HepG2 (cell line): ENCODE results near the gene ADAM29. TPM values are rescaled to one million over a fixed set of nuclear protein-coding genes. Genes with fewer than 3 reads are reported as not detected.

Source experiments
- ATAC-seq: fragments of 200-7000 bp; cut with Tn5 transposase; 3 replicates; pipeline ENCODE4 v1.9.1; 2020; ENCODE audit warnings: mild to moderate bottlenecking, moderate library complexity
- BruUV-seq: library from RNA; stranded (reverse); fragments of 400-500 nt; replicated peaks from 2 replicates; lab custom pipeline; 2021; lab: Mats Ljungman, UMichigan
- CTCF ChIA-PET: fragments of 300-600 bp; formaldehyde crosslinking; extraction: SDS; loops from one replicate; lab custom pipeline; 2021; ENCODE audit warnings: low total read pairs, inconsistent platforms, low intra/inter-chr PET ratio; lab: Yijun Ruan, JAX
- POLR2A ChIA-PET: fragments of 350-600 bp; sonication (Branson Sonifier 250); formaldehyde crosslinking; loops from one replicate; lab custom pipeline; 2020; ENCODE audit warnings: antibody characterized with exemption, inconsistent platforms; lab: Yijun Ruan, JAX
- DNase-seq: peaks from one replicate; pipeline ENCODE4 v3.0.0-alpha.2; 2015; ENCODE audit warnings: low spot score
- FAIRE-seq: peaks from 3 replicates; lab custom pipeline; 2011; peaks lifted over from hg19 to GRCh38; lab: Jason Lieb, UNC
- H2AFZ ChIP-seq: one replicate; pipeline ENCODE4 v1.6.1; 2011; ENCODE audit warnings: low read length, inconsistent platforms
- H3K27ac ChIP-seq: fragments of 300-600 bp; 3 replicates; pipeline ENCODE4 v1.8.0; 2011; ENCODE audit warnings: mixed run types, mild to moderate bottlenecking, mixed read lengths, low read length, inconsistent platforms; ENCODE audit not compliant: insufficient read depth; ENCODE audit errors: extremely low read length
- H3K27me3 ChIP-seq, 2 experiments: fragments of 200-600 bp in 1 of 2; 2 replicates in 1 of 2; 3 replicates in 1 of 2; pipeline versions ENCODE4 v1.6.0 to v1.8.0; 2011; ENCODE audit warnings: low read length in 2 of 2, mild to moderate bottlenecking in 2 of 2, moderate library complexity in 2 of 2, inconsistent platforms in 1 of 2; ENCODE audit not compliant: insufficient read depth in 2 of 2, control insufficient read depth in 1 of 2
- H3K36me3 ChIP-seq, 2 experiments: fragments of 200-600 bp in 1 of 2; replicated peaks in 1 of 2; 2 replicates in 1 of 2; 3 replicates in 1 of 2; pipeline versions ENCODE4 v1.5.1 to v1.8.0; 2011; ENCODE audit warnings: low read length in 2 of 2, inconsistent platforms in 1 of 2; ENCODE audit not compliant: insufficient read depth in 2 of 2, control insufficient read depth in 1 of 2
- H3K4me1 ChIP-seq: 2 replicates; pipeline ENCODE4 v1.5.1; 2012; ENCODE audit warnings: low read length, inconsistent platforms; ENCODE audit not compliant: insufficient read depth
- H3K4me2 ChIP-seq: 2 replicates; pipeline ENCODE4 v1.6.0; 2011; ENCODE audit warnings: low read depth, low read length, inconsistent platforms
- H3K4me3 ChIP-seq, 3 experiments: fragments of 200-600 bp in 1 of 3; sonication (generic), shearing (Covaris generic) in 1 of 3; replicated peaks in 1 of 3; 2 replicates each; pipeline ENCODE4 v1.5.1; 2011 to 2016; ENCODE audit warnings: low read length in 3 of 3, inconsistent platforms in 2 of 3, low read depth in 2 of 3, mild to moderate bottlenecking in 2 of 3, control low read depth in 1 of 3, mixed read lengths in 1 of 3; ENCODE audit not compliant: insufficient read depth in 1 of 3
- H3K79me2 ChIP-seq: one replicate; pipeline ENCODE4 v1.6.1; 2011; ENCODE audit warnings: low read length, inconsistent platforms; ENCODE audit not compliant: insufficient read depth
- H3K9ac ChIP-seq: 2 replicates; pipeline ENCODE4 v1.6.0; 2011; ENCODE audit warnings: mild to moderate bottlenecking, low read depth, low read length, inconsistent platforms; ENCODE audit not compliant: insufficient read depth
- H3K9me3 ChIP-seq: 2 replicates; pipeline ENCODE4 v1.5.1; 2012; ENCODE audit warnings: mild to moderate bottlenecking, low read length
- H4K20me1 ChIP-seq: 2 replicates; pipeline ENCODE4 v1.6.0; 2011; ENCODE audit warnings: inconsistent platforms, mild to moderate bottlenecking, low read length, moderate library complexity; ENCODE audit not compliant: insufficient read depth
- AKAP8 ChIP-seq: sonication (generic); formaldehyde crosslinking; IDR thresholded peaks from 2 replicates; pipeline ENCODE4 v1.5.1; 2020; ENCODE audit warnings: mild to moderate bottlenecking, missing genetic modification reagents
- E2F1 ChIP-seq: sonication (generic); formaldehyde crosslinking; IDR thresholded peaks from 2 replicates; pipeline ENCODE4 v1.5.0; 2020; ENCODE audit warnings: missing genetic modification reagents
- NFRKB ChIP-seq: fragments of 450-650 bp; IDR thresholded peaks from 2 replicates; pipeline ENCODE4 v1.6.1; 2017
- RFX3 ChIP-seq: IDR thresholded peaks from 2 replicates; pipeline ENCODE4 v1.6.1; 2016; ENCODE audit warnings: missing biosample characterization, missing genetic modification reagents
- ZNF275 ChIP-seq: sonication (generic); formaldehyde crosslinking; IDR thresholded peaks from 2 replicates; pipeline ENCODE4 v1.8.0; 2022; ENCODE audit warnings: missing genetic modification reagents, mild to moderate bottlenecking, inconsistent platforms, borderline replicate concordance
- ZNF775 ChIP-seq: sonication (generic); formaldehyde crosslinking; IDR thresholded peaks from 2 replicates; pipeline ENCODE4 v1.4.0; 2020; ENCODE audit warnings: missing genetic modification reagents, mild to moderate bottlenecking, moderate library complexity, borderline replicate concordance
- in situ Hi-C: cut with HindIII; loops from 2 replicates; pipeline ENCODE4 v1.10.0; 2017; ENCODE audit warnings: low pct_unique_long_range_greater_than_20kb; ENCODE audit not compliant: extremely low pct_ligation_motif_present
- intact Hi-C: fragments of 100-400 bp; cut with micrococcal nuclease; formaldehyde crosslinking; loops from one replicate; pipeline ENCODE4 v1.10.0; 2022; ENCODE audit not compliant: unreplicated experiment
- polyA plus RNA-seq, 8 experiments: library from polyadenylated mRNA; depleted of rRNA in 3 of 8; stranded (reverse) in 7 of 8; unstranded in 1 of 8; fragments of >200 nt; fragmentation: Illumina TruSeq in 4 of 8; extraction: Trizol in 4 of 8; gene quantifications; 2 replicates each; pipeline versions ENCODE4 v1.2.1 to v1.2.3, GENCODE V29; 2011 to 2016; ENCODE audit warnings: low read depth in 4 of 8, missing spikeins in 1 of 8, mixed read lengths in 1 of 8; ENCODE audit not compliant: insufficient read depth in 1 of 8
- total RNA-seq, 5 experiments: library from RNA; depleted of rRNA; stranded (reverse); fragments of >200 nt; fragmentation: Illumina TruSeq; extraction: Trizol; gene quantifications; 2 replicates each; pipeline ENCODE4 v1.2.3, GENCODE V29; 2016; ENCODE audit warnings: low read depth in 1 of 5

Gene ADAM29
- total and polyA plus RNA-seq, 2 of the 13 experiments (the other 11 are each of a cell fraction or from before 2014, with no cell fraction given): not detected

- no peak for TF ChIP-seq E2F1 (CRISPR knock-in tag)
- TF ChIP-seq ZNF275 (CRISPR knock-in tag): no peak
- TF ChIP-seq, all 625 proteins: peak for 0
Observed at GRCh38 chr4:174882317-174882992, 35.7 kb upstream of the ADAM29 start (continued).

- in situ Hi-C loops: no loop called here
- ATAC-seq (no peak), FAIRE-seq (no peak)
Observed at GRCh38 chr4:174907508-174907907, 10.7 kb upstream of the ADAM29 start.

More at GRCh38 chr4:174907508-174907907, 10.7 kb upstream of the ADAM29 start:
- H4K20me1 ChIP-seq: no peaks in the 10 kb centered on the region
- H3K27ac ChIP-seq: no peak overlapping the region
- CTCF ChIA-PET: no interaction called here
- POLR2A ChIA-PET: no interaction called here
- H3K9ac ChIP-seq: no peak overlapping the region
- TF ChIP-seq NFRKB: no peak
- no peak for TF ChIP-seq RFX3 (CRISPR knock-in tag)
- TF ChIP-seq ZNF775: no peak
- no peak for TF ChIP-seq AKAP8
- H3K27me3 ChIP-seq: no peaks in the 10 kb centered on the region
- H3K4me3 ChIP-seq: no peak overlapping the region
- H3K4me1 ChIP-seq: no peaks in the 10 kb centered on the region
- H3K4me2 ChIP-seq: no peak overlapping the region
- no peaks in the 10 kb centered on the region for H3K79me2 ChIP-seq
- no TSS peak for BruUV-seq
- no peak for DNase-seq
- H3K36me3 ChIP-seq: no peaks in the 10 kb centered on the region
- H2AFZ ChIP-seq: no peak overlapping the region
- H3K9me3 ChIP-seq: peaks cover 83% of the 10 kb centered on the region
- intact Hi-C loops: no loop called here
